Body of pancreas (tissue), 4 donors: ENCODE results near the gene EIF4EBP3. TPM values are rescaled to one million over a fixed set of nuclear protein-coding genes. Genes with fewer than 3 reads are reported as not detected.

Experiments used
- ATAC-seq: fragments of 150-250 bp; one replicate; pipeline ENCODE4 v1.9.1; 2016
- DNase-seq, 4 donors: peaks; one replicate each; pipeline ENCODE4 v3.0.0-alpha.2; 2019
- H3K27ac ChIP-seq, 4 donors: fragments of 200-600 bp; sonication (generic); 1 replicate in 3 of 4; 2 replicates in 1 of 4; pipeline versions ENCODE4 v1.5.1 to v1.6.1; 2016 to 2019; ENCODE audit warnings: mild to moderate bottlenecking in 1 of 4, mixed read lengths in 1 of 4, moderate library complexity in 1 of 4
- H3K27me3 ChIP-seq, 2 donors: fragments of 200-600 bp; sonication (generic); one replicate each; pipeline ENCODE4 v1.6.0; 2016; ENCODE audit warnings: mild to moderate bottlenecking in 1 of 2
- H3K36me3 ChIP-seq, 2 donors: fragments of 200-600 bp; sonication (generic); replicated peaks in 1 of 2; 2 replicates each; pipeline ENCODE4 v1.5.1; 2016; ENCODE audit warnings: low read depth in 2 of 2; ENCODE audit not compliant: insufficient read depth in 1 of 2
- H3K4me1 ChIP-seq: fragments of 200-600 bp; sonication (generic); one replicate; pipeline ENCODE4 v1.6.0; 2016
- H3K4me3 ChIP-seq, 2 donors: fragments of 200-600 bp; sonication (generic); 1 replicate in 1 of 2; 2 replicates in 1 of 2; pipeline ENCODE4 v1.5.1; 2016 to 2019
- H3K9me3 ChIP-seq, 3 donors: fragments of 200-600 bp; sonication (generic); 1 replicate in 2 of 3; 2 replicates in 1 of 3; pipeline ENCODE4 v1.5.1; 2016
- POLR2A ChIP-seq, 3 donors: fragments of 450-650 bp; IDR thresholded peaks; one replicate each; pipeline ENCODE4 v1.6.1; 2016; ENCODE audit warnings: antibody characterized with exemption in 3 of 3, mild to moderate bottlenecking in 2 of 3
- WGBS, 2 donors: methylation state at CpG; one replicate each; pipeline ENCODE4 v1.1.5; 2017; 5-methylcytosine and 5-hydroxymethylcytosine counted together
- intact Hi-C: fragments of 100-400 bp; cut with DNase I; formaldehyde crosslinking; loops from one replicate; pipeline ENCODE4 v1.15.1; 2023
- total RNA-seq, 2 donors: library from RNA; depleted of rRNA; stranded (reverse); fragments of >200 nt; gene quantifications; one replicate each; pipeline ENCODE4 v1.1.0, GENCODE V29; 2016
- TF ChIP-seq, protein P1 (sequence below), 7 experiments: fragments of 450-650 bp in 4 of 7; fragments of 200-600 bp in 3 of 7; sonication (generic) in 3 of 7; IDR thresholded peaks; one replicate each; pipeline ENCODE4 v1.5.1; 2016 to 2019; ENCODE audit warnings: antibody characterized with exemption in 7 of 7

Gene EIF4EBP3
- total RNA-seq, 2 donors from 2014 or later, result 7.3 TPM; not detected in 1

GRCh38 chr5:140509898-140510297, 37.6 kb upstream of the EIF4EBP3 start:
- no peaks in the 10 kb centered on the region for H3K9me3 ChIP-seq
- no peak overlapping the region for H3K27ac ChIP-seq
- ATAC-seq (no peak), DNase-seq (no peak)
- WGBS, 2 donors, result 73 to 80% methylated on average over 4 of the region's 4 CpGs
- TF ChIP-seq, protein P1, sequence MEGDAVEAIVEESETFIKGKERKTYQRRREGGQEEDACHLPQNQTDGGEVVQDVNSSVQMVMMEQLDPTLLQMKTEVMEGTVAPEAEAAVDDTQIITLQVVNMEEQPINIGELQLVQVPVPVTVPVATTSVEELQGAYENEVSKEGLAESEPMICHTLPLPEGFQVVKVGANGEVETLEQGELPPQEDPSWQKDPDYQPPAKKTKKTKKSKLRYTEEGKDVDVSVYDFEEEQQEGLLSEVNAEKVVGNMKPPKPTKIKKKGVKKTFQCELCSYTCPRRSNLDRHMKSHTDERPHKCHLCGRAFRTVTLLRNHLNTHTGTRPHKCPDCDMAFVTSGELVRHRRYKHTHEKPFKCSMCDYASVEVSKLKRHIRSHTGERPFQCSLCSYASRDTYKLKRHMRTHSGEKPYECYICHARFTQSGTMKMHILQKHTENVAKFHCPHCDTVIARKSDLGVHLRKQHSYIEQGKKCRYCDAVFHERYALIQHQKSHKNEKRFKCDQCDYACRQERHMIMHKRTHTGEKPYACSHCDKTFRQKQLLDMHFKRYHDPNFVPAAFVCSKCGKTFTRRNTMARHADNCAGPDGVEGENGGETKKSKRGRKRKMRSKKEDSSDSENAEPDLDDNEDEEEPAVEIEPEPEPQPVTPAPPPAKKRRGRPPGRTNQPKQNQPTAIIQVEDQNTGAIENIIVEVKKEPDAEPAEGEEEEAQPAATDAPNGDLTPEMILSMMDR (IDR thresholded peaks at IDR 0.05), result no peak
- no peak for TF ChIP-seq POLR2A (IDR thresholded peaks at IDR 0.05)
- intact Hi-C loops, result no loop called here
- H3K27me3 ChIP-seq, result no peaks in the 10 kb centered on the region
- peaks cover 34 to 39% of the 10 kb centered on the region in 2 donors for H3K36me3 ChIP-seq
- no peaks in the 10 kb centered on the region for H3K4me1 ChIP-seq
- no peak overlapping the region for H3K4me3 ChIP-seq

- no peaks in the 10 kb centered on the region for H3K4me1 ChIP-seq
- ATAC-seq (no peak), DNase-seq (no peak)
- 94 to 100% methylated on average over 2 of the region's 2 CpGs for WGBS, 2 donors
- intact Hi-C loops, result no loop called here
- TF ChIP-seq, protein P1 (IDR thresholded peaks at IDR 0.05), result no peak
- TF ChIP-seq POLR2A (IDR thresholded peaks at IDR 0.05), result no peak
- H3K27me3 ChIP-seq, result no peaks in the 10 kb centered on the region
- H3K4me3 ChIP-seq, result no peak overlapping the region
- no peak overlapping the region for H3K27ac ChIP-seq
- no peaks in the 10 kb centered on the region for H3K9me3 ChIP-seq
- peaks cover 22 to 25% of the 10 kb centered on the region in 2 donors for H3K36me3 ChIP-seq
Measured at GRCh38 chr5:140513124-140513523, 34.3 kb upstream of the EIF4EBP3 start.

- no peaks in the 10 kb centered on the region for H3K4me1 ChIP-seq
- H3K27me3 ChIP-seq, result no peaks in the 10 kb centered on the region
- TF ChIP-seq, protein P1 (IDR thresholded peaks at IDR 0.05), result no peak
- TF ChIP-seq POLR2A (IDR thresholded peaks at IDR 0.05), result no peak
- H3K36me3 ChIP-seq, result peaks cover 0 to 30% of the 10 kb centered on the region in 2 donors
- intact Hi-C loops, result no loop called here
- 64 to 74% methylated on average over 2 of the region's 2 CpGs for WGBS, 2 donors
- no peaks in the 10 kb centered on the region for H3K9me3 ChIP-seq
- ATAC-seq (no peak), DNase-seq (no peak)
- no peak overlapping the region for H3K27ac ChIP-seq
- H3K4me3 ChIP-seq, result no peak overlapping the region
Measured at GRCh38 chr5:140524003-140524402, 23.5 kb upstream of the EIF4EBP3 start.

DNA sequence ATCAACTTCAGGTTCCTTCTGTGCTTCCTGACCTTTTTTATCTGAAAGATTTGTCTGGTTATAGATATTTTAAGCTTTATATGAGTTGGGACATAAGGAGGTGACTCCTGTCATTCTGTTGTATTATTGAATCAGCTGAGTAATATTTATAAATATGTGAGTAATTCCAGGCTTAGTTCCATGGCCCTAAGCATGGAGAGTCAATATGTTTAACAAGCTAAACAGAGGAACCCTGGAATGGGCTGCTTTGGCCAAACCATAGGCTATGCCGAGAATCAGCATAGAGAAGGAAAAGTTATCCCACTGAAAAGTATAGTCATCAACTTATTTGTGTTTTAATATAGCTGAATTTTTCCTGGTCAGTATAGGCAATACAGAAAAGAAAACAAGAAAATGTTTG, 7.2 kb upstream of the EIF4EBP3 start:
- no peaks in the 10 kb centered on the region for H3K27me3 ChIP-seq
- no peaks in the 10 kb centered on the region for H3K4me1 ChIP-seq
- intact Hi-C loops, result no loop called here
- TF ChIP-seq, protein P1 (IDR thresholded peaks at IDR 0.05), result no peak
- TF ChIP-seq POLR2A (IDR thresholded peaks at IDR 0.05), result no peak
- peaks cover 9 to 47% of the 10 kb centered on the region in 2 donors for H3K36me3 ChIP-seq
- 88% methylated on average over 1 of the region's 1 CpG for WGBS, 2 donors
- DNase-seq, result no peak
- no peaks in the 10 kb centered on the region for H3K9me3 ChIP-seq
- H3K4me3 ChIP-seq, result no peak overlapping the region
- H3K27ac ChIP-seq, result no peak overlapping the region
- no peak for ATAC-seq

GRCh38 chr5:140542972-140543371, 4.5 kb upstream of the EIF4EBP3 start:
- ATAC-seq (no peak), DNase-seq (no peak)
- Histone ChIP-seq H3K36me3 (peaks cover 9 to 37% of the 10 kb centered on the region in 2 donors), H3K4me1 (peaks cover 21% of the 10 kb centered on the region), H3K9me3 (no peaks in the 10 kb centered on the region), H3K27me3 (no peaks in the 10 kb centered on the region), H3K27ac (no peak overlapping the region), H3K4me3 (no peak overlapping the region)
- 89% methylated on average over 5 of the region's 5 CpGs for WGBS, 2 donors
- intact Hi-C loops, result no loop called here
- no peak for TF ChIP-seq POLR2A (IDR thresholded peaks at IDR 0.05)
- TF ChIP-seq, protein P1 (IDR thresholded peaks at IDR 0.05), result no peak
